Mesothelial cell of epicardium (in vitro differentiated cells): ENCODE measurements around the gene TRPC1. TPM values are rescaled to one million over a fixed set of nuclear protein-coding genes. Genes with fewer than 3 reads are reported as not detected.
A peak's percentile ranks its signal among the peaks of the same experiment; 100 is the strongest.

ENCODE experiments used
- DNase-seq, 2 experiments: peaks; one replicate each; pipeline ENCODE4 v3.0.0; 2021; ENCODE audit warnings: low spot score in 2 of 2; ENCODE audit not compliant: unreplicated experiment in 2 of 2
- H3K27ac Mint-ChIP-seq: 2 replicates; pipeline ENCODE4 v1.8.0; 2021; ENCODE audit warnings: mixed read lengths
- H3K27me3 Mint-ChIP-seq: 2 replicates; pipeline ENCODE4 v1.8.0; 2021; ENCODE audit warnings: low read depth, mixed read lengths
- H3K36me3 Mint-ChIP-seq: 2 replicates; pipeline ENCODE4 v1.8.0; 2021; ENCODE audit warnings: mixed read lengths
- H3K4me1 Mint-ChIP-seq: 2 replicates; pipeline ENCODE4 v1.8.0; 2021; ENCODE audit warnings: mixed read lengths
- H3K4me3 Mint-ChIP-seq: 2 replicates; pipeline ENCODE4 v1.8.0; 2021; ENCODE audit warnings: mild to moderate bottlenecking, moderate library complexity, mixed read lengths
- H3K9me3 Mint-ChIP-seq: 2 replicates; pipeline ENCODE4 v1.8.0; 2021; ENCODE audit warnings: mixed read lengths
- total RNA-seq: library from RNA; stranded (reverse); gene quantifications from 3 replicates; pipeline ENCODE4 v1.2.1, GENCODE V29; 2021
- TF ChIP-seq, protein P1 (sequence below): fragments of 200-600 bp; sonication (generic); IDR thresholded peaks from one replicate; pipeline ENCODE4 v1.5.0; 2021; ENCODE audit warnings: antibody characterized with exemption; ENCODE audit not compliant: unreplicated experiment

The TRPC1 gene
- total RNA-seq, result 15.5 to 16.0 TPM (median 15.7 TPM) in 3 replicates

DNA sequence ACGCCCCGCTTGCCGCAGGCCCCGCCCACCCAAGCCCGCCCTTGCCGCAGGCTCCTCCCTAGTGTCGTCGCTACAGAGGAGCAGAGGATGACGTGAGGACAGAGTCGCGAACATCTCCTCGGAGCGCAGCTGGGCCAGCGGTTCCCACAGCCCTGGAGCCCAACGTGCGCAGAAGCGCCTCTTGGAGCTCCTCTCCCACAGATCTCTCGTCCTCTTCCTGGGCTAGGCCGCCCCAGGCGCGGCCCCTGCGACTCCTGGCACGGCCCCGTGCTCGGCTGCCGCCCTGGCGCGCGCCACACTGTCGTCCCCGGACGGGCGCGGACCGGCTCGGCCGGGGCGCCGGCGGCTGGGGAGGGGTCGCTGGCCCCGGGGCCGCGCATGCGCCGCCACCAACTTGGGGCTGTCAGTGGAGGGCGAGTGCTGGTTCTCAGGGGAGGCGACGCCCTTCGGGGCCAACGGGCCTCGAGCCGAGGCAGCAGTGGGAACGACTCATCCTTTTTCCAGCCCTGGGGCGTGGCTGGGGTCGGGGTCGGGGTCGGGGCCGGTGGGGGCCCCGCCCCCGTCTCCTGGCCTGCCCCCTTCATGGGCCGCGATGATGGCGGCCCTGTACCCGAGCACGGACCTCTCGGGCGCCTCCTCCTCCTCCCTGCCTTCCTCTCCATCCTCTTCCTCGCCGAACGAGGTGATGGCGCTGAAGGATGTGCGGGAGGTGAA is at the start of gene TRPC1:
TSS of gene TRPC1 (plus strand) at position 67 of the 714 bp plus-strand sequence. CDS start at position 593, 526 bp downstream.
- H3K9me3 Mint-ChIP-seq, result peaks cover 17% of the 10 kb centered on the region
- TF ChIP-seq, protein P1, sequence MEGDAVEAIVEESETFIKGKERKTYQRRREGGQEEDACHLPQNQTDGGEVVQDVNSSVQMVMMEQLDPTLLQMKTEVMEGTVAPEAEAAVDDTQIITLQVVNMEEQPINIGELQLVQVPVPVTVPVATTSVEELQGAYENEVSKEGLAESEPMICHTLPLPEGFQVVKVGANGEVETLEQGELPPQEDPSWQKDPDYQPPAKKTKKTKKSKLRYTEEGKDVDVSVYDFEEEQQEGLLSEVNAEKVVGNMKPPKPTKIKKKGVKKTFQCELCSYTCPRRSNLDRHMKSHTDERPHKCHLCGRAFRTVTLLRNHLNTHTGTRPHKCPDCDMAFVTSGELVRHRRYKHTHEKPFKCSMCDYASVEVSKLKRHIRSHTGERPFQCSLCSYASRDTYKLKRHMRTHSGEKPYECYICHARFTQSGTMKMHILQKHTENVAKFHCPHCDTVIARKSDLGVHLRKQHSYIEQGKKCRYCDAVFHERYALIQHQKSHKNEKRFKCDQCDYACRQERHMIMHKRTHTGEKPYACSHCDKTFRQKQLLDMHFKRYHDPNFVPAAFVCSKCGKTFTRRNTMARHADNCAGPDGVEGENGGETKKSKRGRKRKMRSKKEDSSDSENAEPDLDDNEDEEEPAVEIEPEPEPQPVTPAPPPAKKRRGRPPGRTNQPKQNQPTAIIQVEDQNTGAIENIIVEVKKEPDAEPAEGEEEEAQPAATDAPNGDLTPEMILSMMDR, result no peak
- H3K27ac Mint-ChIP-seq, result peak within 1 kb of the TSS; percentile 94
- peak within 1 kb of the TSS; percentile 95 for H3K4me3 Mint-ChIP-seq
- peaks cover 2% of the 10 kb centered on the region for H3K36me3 Mint-ChIP-seq
- DNase-seq, result peak; percentile 46 to 77
- H3K27me3 Mint-ChIP-seq, result no peaks in the 10 kb centered on the region
- peaks cover 14% of the 10 kb centered on the region for H3K4me1 Mint-ChIP-seq

GRCh38 chr3:142676151-142676550 is 47.7 kb upstream of the TRPC1 start:
- TF ChIP-seq, protein P1, result no peak
- no peak overlapping the region for H3K27ac Mint-ChIP-seq
- H3K4me1 Mint-ChIP-seq, result no peaks in the 10 kb centered on the region
- peaks cover 6% of the 10 kb centered on the region for H3K36me3 Mint-ChIP-seq
- DNase-seq, result no peak
- H3K27me3 Mint-ChIP-seq, result no peaks in the 10 kb centered on the region
- no peaks in the 10 kb centered on the region for H3K9me3 Mint-ChIP-seq
- no peak overlapping the region for H3K4me3 Mint-ChIP-seq

- Mint-ChIP-seq H3K9me3 (no peaks in the 10 kb centered on the region), H3K36me3 (peaks cover 4% of the 10 kb centered on the region), H3K27ac (no peak overlapping the region), H3K4me1 (no peaks in the 10 kb centered on the region), H3K4me3 (no peak overlapping the region), H3K27me3 (no peaks in the 10 kb centered on the region)
- no peak for DNase-seq
- TF ChIP-seq, protein P1, result no peak
These were observed 43.1 kb upstream of the TRPC1 start for GRCh38 chr3:142680710-142681109.

- Mint-ChIP-seq H3K4me1 (peaks cover 2% of the 10 kb centered on the region), H3K27me3 (no peaks in the 10 kb centered on the region), H3K4me3 (no peak overlapping the region), H3K36me3 (peaks cover 6% of the 10 kb centered on the region), H3K27ac (no peak overlapping the region), H3K9me3 (no peaks in the 10 kb centered on the region)
- no peak for DNase-seq
- TF ChIP-seq, protein P1, result no peak
These were observed 33.2 kb upstream of the TRPC1 start for GRCh38 chr3:142690613-142691012.

- Mint-ChIP-seq H3K27me3 (no peaks in the 10 kb centered on the region), H3K36me3 (peaks cover 6% of the 10 kb centered on the region), H3K4me3 (no peak overlapping the region), H3K27ac (no peak overlapping the region), H3K4me1 (peaks cover 2% of the 10 kb centered on the region), H3K9me3 (no peaks in the 10 kb centered on the region)
- DNase-seq, result no peak
- TF ChIP-seq, protein P1, result no peak
These were observed 32.3 kb upstream of the TRPC1 start for GRCh38 chr3:142691527-142691926.
